GM18951 (cell line): ENCODE results near the gene HEPACAM.

ENCODE experiments used
- POLR2A ChIP-seq: IDR thresholded peaks from 4 replicates; pipeline ENCODE4 v1.6.1; 2011; ENCODE audit warnings: mild to moderate bottlenecking; ENCODE audit not compliant: insufficient read length, insufficient read depth; ENCODE audit errors: extremely low read depth
- in situ Hi-C: fragments of 300-500 bp; cut with MboI; formaldehyde crosslinking; loops from one replicate; pipeline ENCODE4 v1.12.0; 2022; ENCODE audit warnings: low sequenced_read_pairs, mixed read lengths, inconsistent platforms; ENCODE audit not compliant: unreplicated experiment

HEPACAM gene

GRCh38 chr11:124902616-124903015 is 33.2 kb downstream of the HEPACAM start:
- no peak for TF ChIP-seq POLR2A
- in situ Hi-C loops, result no loop called here

DNA sequence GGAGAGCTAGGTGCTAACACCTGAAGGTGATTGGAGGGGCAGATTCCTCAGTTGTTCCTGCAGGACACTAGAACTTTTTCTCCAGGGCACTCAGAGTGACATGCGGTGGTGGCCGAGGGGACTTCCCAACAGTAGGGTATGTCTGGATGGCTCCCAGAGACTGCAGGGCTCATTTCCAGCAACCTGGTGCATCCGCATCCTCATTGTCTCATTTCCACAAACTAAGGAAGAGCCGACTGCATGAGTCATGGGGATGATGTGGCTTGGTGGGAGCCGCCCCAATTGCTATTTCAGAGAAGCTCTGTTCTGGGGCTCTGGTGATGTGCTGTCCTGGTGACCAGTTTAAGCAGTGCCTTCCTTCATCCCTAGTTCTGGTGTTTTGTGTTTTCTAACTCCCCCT is 35.4 kb downstream of the HEPACAM start:
- in situ Hi-C loops, result no loop called here
- no peak for TF ChIP-seq POLR2A

DNA sequence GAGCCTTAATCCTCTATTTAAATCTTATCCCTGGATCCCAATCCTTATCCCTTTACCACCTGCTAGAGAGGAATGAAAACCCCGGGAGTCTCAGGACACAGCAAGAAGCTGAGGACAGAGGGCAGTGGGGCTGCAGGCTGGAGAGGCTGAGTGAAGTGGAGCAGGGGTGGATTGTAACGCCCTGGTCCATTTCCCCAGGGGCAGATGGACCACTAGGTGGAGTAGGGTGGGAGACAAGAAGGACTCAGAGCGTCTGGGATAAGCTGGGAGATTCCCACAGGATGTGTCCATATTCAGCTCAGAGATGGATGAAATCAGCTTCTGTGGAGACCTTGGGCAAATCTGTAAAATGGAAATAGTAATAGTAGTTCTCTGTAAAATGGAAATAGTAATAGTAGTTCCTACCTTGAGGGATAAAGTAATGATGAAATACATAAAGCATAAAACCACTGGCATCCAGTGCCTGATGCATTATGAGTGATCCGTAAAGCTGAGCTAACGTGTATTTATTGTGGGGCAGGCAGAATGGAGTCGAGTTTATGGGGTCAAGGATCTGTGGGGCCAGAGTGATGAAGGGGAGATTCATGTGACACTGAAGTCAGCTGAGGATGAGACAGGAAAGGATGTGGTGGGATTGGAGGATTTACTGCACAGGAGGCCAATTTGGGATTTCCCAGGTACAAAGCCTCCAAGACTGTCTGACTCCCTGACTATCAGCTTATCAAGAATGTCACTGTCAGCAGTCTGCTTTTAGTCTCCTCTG is 36.3 kb downstream of the HEPACAM start:
- in situ Hi-C loops, result no loop called here
- no peak for TF ChIP-seq POLR2A

GRCh38 chr11:124898711-124899110 is 37.1 kb downstream of the HEPACAM start:
- in situ Hi-C loops, result no loop called here
- no peak for TF ChIP-seq POLR2A

DNA sequence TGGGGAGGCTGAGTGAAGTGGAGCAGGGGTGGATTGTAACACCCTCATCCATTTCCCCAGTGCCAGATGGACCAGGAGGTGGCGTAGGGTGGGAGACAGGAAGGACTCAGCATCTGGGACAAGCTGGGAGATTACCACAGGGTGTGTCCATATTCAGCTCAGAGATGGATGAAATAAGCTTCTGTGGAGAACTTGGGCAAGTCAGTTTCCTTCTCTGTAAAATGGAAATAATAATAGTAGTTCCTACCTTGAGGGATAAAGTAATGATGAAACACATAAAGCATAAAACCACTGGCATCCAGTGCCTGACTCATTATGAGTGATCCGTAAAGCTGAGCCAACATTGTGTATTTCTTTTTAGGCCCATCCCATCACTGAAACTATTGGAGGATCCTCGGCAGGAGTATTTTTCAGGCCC is 37.6 kb downstream of the HEPACAM start:
- in situ Hi-C loops, result no loop called here
- no peak for TF ChIP-seq POLR2A

- in situ Hi-C loops, result no loop called here
- TF ChIP-seq POLR2A, result no peak
Measured at GRCh38 chr11:124897674-124898262, 38.1 kb downstream of the HEPACAM start, which contains the start of gene ROBO4. ROBO4 (minus strand) TSS chr11:124897865; CDS start chr11:124897795, 70 bp downstream.

- TF ChIP-seq POLR2A, result no peak
- in situ Hi-C loops, result no loop called here
Measured at GRCh38 chr11:124896821-124897391, 38.9 kb downstream of the HEPACAM start.

DNA sequence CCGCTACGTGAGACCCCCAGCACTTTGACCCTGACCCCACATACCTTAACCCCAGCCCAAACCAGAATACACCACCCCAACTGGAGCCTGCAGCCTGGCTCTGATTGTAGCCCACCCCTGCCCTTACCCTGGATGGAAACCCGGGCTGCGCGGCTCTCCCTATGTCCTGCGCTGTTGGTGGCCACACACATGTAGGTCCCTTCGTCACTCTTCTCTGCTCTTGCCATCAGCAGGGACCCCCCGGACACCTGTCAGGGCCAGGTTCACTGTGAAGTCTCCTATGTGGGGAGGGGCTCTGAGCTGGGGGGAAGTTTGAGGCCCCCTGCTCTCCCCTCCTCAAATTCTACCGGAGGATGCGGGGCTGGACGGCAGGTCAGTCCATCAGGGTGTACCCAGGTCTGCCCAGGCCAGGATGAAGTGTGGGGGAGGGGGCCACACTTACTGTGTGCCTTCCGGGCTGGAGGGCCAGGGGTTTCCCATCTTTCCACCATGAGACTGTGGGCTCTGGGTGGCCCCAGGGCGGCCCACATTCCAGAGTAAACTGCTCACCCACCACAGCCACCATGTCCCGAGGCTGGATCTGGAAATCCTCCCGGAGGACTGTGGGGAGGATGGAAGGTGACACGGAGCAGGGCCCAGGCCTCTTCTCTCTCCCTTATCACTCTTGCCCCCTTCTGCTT is 39.6 kb downstream of the HEPACAM start:
- no peak for TF ChIP-seq POLR2A
- in situ Hi-C loops, result no loop called here

- no peak for TF ChIP-seq POLR2A
- in situ Hi-C loops, result no loop called here
Measured at GRCh38 chr11:124895471-124895971, 40.3 kb downstream of the HEPACAM start.

DNA sequence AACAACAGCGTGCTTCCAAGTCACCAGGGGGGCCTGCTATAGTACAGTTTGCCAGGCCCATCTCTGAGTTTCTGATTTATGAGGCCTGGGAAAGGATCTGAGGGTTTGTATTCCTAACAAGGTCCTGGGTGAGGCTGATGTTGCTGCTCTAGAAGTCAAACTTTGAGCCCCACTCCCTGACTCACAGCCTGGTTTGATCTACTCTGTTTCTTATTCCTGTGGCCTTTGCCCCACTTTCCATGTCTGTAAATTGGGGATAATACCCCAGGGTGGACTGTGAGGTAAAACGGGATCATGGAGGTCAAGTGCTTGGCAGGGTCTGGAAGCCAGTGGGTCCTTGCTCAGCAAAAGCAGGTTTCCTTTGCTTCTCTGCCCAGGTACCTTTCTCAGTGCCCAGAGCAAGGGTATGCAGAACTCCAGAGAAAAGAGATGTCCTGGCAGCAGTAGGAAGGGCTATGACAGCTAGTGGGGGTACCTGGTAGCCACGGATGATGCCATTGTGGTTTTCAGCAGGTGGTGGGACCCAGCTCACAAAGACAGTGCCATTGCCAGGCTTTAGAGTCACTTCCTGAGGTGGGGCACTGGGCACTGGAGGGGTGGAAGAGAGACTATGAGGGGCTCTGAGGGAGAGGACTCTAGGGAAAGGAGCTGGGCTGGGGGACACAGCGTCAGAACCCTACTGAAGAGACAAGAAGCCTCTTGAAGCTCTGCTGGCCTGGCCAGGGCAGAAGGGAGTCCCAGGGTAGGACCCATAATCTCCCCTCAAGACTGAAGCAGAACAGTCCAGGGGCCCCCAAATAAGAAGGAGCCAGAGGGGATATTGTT is 41.0 kb downstream of the HEPACAM start:
- in situ Hi-C loops, result no loop called here
- TF ChIP-seq POLR2A, result no peak

DNA sequence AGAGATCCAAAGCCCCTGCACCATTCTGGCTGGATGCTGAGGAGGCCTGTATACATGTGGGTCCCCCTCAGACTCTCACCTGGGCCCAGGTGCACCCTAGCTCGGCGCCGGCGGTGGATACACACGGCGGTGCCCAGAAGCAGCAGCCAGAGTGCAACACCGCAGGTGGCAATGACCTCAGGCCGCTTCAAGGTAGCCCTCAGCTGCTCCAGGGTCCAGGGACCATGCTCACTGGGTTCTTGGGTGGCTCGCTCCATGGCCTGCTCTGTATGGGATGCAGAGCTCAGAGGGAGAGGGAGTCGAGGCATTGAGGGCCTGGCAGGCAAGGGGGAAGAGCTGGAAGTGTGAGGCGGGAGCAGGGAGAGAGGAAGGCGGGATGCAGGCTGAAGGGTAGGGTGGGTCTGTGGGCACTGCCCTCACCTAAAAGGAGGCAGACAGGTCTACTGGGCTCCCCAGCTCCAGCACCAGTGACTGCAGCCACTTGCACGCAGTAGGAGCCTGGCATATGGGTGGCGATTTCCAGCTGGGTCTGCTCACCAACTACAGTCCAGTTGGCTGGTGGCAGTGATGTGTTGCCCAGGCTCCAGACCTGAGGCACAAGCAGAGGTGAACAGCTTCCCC is 42.0 kb downstream of the HEPACAM start:
- no peak for TF ChIP-seq POLR2A
- in situ Hi-C loops, result no loop called here
